DOHH2 (cell line): Measurements from ENCODE around the gene RPUSD1.
"Not testable (repeated sequence)": the region's sequence is repeated elsewhere in the genome, so short reads cannot be mapped to it uniquely, and the experiment has no call there.

ENCODE experiments used
- CTCF ChIP-seq: fragments of 200-600 bp; sonication (generic); IDR thresholded peaks from one replicate; pipeline ENCODE4 v1.5.1; 2014; ENCODE audit warnings: antibody characterized with exemption, mild to moderate bottlenecking, low read depth, low read length; ENCODE audit not compliant: poor library complexity, severe bottlenecking
- EZH2phosphoT487 ChIP-seq: fragments of 200-600 bp; sonication (generic); IDR thresholded peaks from 2 replicates; pipeline ENCODE4 v1.6.1; 2017; ENCODE audit warnings: borderline replicate concordance, mild to moderate bottlenecking, antibody characterized with exemption, low read length, moderate library complexity, mixed read lengths

- not testable (repeated sequence) for TF ChIP-seq CTCF, EZH2phosphoT487
Observed at GRCh38 chr16:836822-837221, 48.6 kb upstream of the RPUSD1 start.
